Stomach (tissue), 9 donors: Measurements from ENCODE around the gene ZFYVE21. TPM values are rescaled to one million over a fixed set of nuclear protein-coding genes. Genes with fewer than 3 reads are reported as not detected.

Experiments used
- DNase-seq, 2 donors: peaks; one replicate each; pipeline versions ENCODE4 v3.0.0 to v3.0.0-alpha.2; 2013 to 2019
- H3K27ac ChIP-seq, 5 donors: fragments of 200-600 bp in 4 of 5; sonication (generic) in 4 of 5; one replicate each; pipeline ENCODE4 v1.5.1; 2013 to 2019; ENCODE audit warnings: mild to moderate bottlenecking in 1 of 5, moderate library complexity in 1 of 5
- H3K27me3 ChIP-seq, 3 donors: fragments of 200-600 bp; sonication (generic); one replicate each; pipeline ENCODE4 v1.5.1; 2017 to 2019; ENCODE audit warnings: mixed run types in 1 of 3
- H3K36me3 ChIP-seq, 4 donors: fragments of 200-600 bp; sonication (generic); 1 replicate in 3 of 4; 2 replicates in 1 of 4; pipeline ENCODE4 v1.5.1; 2016 to 2019
- H3K4me1 ChIP-seq, 4 donors: fragments of 200-600 bp; sonication (generic); one replicate each; pipeline ENCODE4 v1.5.1; 2016 to 2019
- H3K4me3 ChIP-seq, 4 donors: fragments of 200-600 bp; sonication (generic) in 3 of 4; one replicate each; pipeline ENCODE4 v1.5.1; 2016 to 2019; ENCODE audit warnings: mild to moderate bottlenecking in 1 of 4
- H3K9me3 ChIP-seq, 4 donors: fragments of 200-600 bp; sonication (generic); one replicate each; pipeline ENCODE4 v1.5.1; 2016 to 2019
- EP300 ChIP-seq: sonication (generic); formaldehyde crosslinking; IDR thresholded peaks from one replicate; pipeline ENCODE4 v1.6.1; 2017; ENCODE audit warnings: antibody characterized with exemption
- POLR2A ChIP-seq, 4 donors: fragments of 450-650 bp; IDR thresholded peaks; one replicate each; pipeline ENCODE4 v1.6.1; 2016; ENCODE audit warnings: antibody characterized with exemption in 4 of 4, control low read depth in 2 of 4, mild to moderate bottlenecking in 1 of 4, moderate library complexity in 1 of 4
- POLR2AphosphoS5 ChIP-seq, 3 donors: sonication (generic); formaldehyde crosslinking; IDR thresholded peaks; one replicate each; pipeline ENCODE4 v1.6.1; 2016; ENCODE audit warnings: antibody characterized with exemption in 3 of 3
- WGBS, 5 donors: extraction: QIAGEN DNeasy Blood & Tissue Kit in 3 of 5; methylation state at CpG; one replicate each; pipeline versions ENCODE4 v1.1.5 to v1.1.7; 2013 to 2018; 5-methylcytosine and 5-hydroxymethylcytosine counted together
- intact Hi-C: fragments of 100-400 bp; cut with DNase I; formaldehyde crosslinking; loops from one replicate; pipeline ENCODE4 v1.15.1; 2023; ENCODE audit warnings: low total_unique reads
- polyA plus RNA-seq, 3 donors: library from polyadenylated mRNA; stranded (reverse); fragments of 200-250 nt; gene quantifications; one replicate each; pipeline ENCODE4 v1.2.3, GENCODE V29; 2013
- total RNA-seq, 5 donors: library from RNA; depleted of rRNA; stranded (reverse); fragments of >200 nt; gene quantifications; one replicate each; pipeline versions ENCODE4 v1.1.0 to v1.2.3, GENCODE V29; 2014 to 2016
- TF ChIP-seq, protein P1 (sequence below), 7 experiments: fragments of 450-650 bp in 4 of 7; fragments of 200-600 bp in 3 of 7; sonication (generic) in 3 of 7; IDR thresholded peaks; one replicate each; pipeline ENCODE4 v1.5.1; 2016 to 2019; ENCODE audit warnings: antibody characterized with exemption in 7 of 7, control low read depth in 2 of 7, mild to moderate bottlenecking in 1 of 7
- donor health status: healthy with polysubstance abuse.
- donor health status: Bipolar disorder and iron deficiency.
- donor health status: healthy.

ZFYVE21 gene
- total and polyA plus RNA-seq, 8 donors, result 28.0 to 150 (median 72.9) TPM

GRCh38 chr14:103746701-103747100 lies 31.1 kb downstream of the ZFYVE21 start:
- DNase-seq, result no peak
- intact Hi-C loops, result no loop called here
- Histone ChIP-seq H3K27ac (no peak overlapping the region), H3K4me1 (no peaks in the 10 kb centered on the region), H3K9me3 (no peaks in the 10 kb centered on the region), H3K27me3 (no peaks in the 10 kb centered on the region), H3K4me3 (no peak overlapping the region), H3K36me3 (peaks cover 21 to 99% (median 95%) of the 10 kb centered on the region in 4 donors)
- WGBS, 5 donors, result 88 to 100% (median 90%) methylated on average over 5 to 10 of the region's 10 CpGs
- TF ChIP-seq, protein P1, sequence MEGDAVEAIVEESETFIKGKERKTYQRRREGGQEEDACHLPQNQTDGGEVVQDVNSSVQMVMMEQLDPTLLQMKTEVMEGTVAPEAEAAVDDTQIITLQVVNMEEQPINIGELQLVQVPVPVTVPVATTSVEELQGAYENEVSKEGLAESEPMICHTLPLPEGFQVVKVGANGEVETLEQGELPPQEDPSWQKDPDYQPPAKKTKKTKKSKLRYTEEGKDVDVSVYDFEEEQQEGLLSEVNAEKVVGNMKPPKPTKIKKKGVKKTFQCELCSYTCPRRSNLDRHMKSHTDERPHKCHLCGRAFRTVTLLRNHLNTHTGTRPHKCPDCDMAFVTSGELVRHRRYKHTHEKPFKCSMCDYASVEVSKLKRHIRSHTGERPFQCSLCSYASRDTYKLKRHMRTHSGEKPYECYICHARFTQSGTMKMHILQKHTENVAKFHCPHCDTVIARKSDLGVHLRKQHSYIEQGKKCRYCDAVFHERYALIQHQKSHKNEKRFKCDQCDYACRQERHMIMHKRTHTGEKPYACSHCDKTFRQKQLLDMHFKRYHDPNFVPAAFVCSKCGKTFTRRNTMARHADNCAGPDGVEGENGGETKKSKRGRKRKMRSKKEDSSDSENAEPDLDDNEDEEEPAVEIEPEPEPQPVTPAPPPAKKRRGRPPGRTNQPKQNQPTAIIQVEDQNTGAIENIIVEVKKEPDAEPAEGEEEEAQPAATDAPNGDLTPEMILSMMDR (IDR thresholded peaks at IDR 0.05), result no peak
- no peak for TF ChIP-seq EP300
- TF ChIP-seq POLR2A (IDR thresholded peaks at IDR 0.05), result no peak
- TF ChIP-seq POLR2AphosphoS5 (IDR thresholded peaks at IDR 0.05), result no peak

DNA sequence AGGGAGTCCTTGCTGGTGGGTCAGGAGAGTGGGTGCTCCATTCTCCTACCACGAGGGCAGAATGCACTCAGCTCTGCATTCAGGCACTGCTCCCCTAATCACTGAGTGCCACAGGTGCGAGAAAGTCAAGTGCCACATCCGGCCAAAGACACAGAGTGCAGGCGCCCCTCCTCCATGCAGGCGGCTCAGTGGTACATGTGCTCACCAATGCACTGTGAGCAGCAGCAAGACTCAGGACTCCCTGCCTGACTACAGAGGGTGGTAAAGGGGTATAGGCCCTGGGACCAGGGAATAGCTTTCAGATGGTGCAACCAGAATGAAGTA lies 32.9 kb downstream of the ZFYVE21 start:
- H3K9me3 ChIP-seq, result no peaks in the 10 kb centered on the region
- DNase-seq, result peak; percentile 26 to 33
- H3K27me3 ChIP-seq, result no peaks in the 10 kb centered on the region
- 64 to 82% (median 75%) methylated on average over 5 of the region's 5 CpGs for WGBS, 5 donors
- no peak overlapping the region for H3K4me3 ChIP-seq
- peaks cover 0 to 5% (median 4%) of the 10 kb centered on the region in 4 donors for H3K4me1 ChIP-seq
- intact Hi-C loops, result no loop called here
- no peak overlapping the region for H3K27ac ChIP-seq
- peaks cover 25 to 98% (median 92%) of the 10 kb centered on the region in 4 donors for H3K36me3 ChIP-seq
- TF ChIP-seq, protein P1 (IDR thresholded peaks at IDR 0.05), result no peak
- TF ChIP-seq EP300 (no peak), POLR2AphosphoS5 (IDR thresholded peaks at IDR 0.05) (no peak), POLR2A (IDR thresholded peaks at IDR 0.05) (no peak)

GRCh38 chr14:103749452-103749851 lies 33.8 kb downstream of the ZFYVE21 start:
- Histone ChIP-seq H3K4me3 (no peak overlapping the region), H3K27me3 (no peaks in the 10 kb centered on the region), H3K36me3 (peaks cover 22 to 94% (median 88%) of the 10 kb centered on the region in 4 donors), H3K27ac (no peak overlapping the region), H3K4me1 (peaks cover 0 to 11% (median 9%) of the 10 kb centered on the region in 4 donors), H3K9me3 (no peaks in the 10 kb centered on the region)
- peak in 1 of 2 donors; percentile 8 for DNase-seq
- WGBS, 5 donors, result 86 to 96% (median 91%) methylated on average over 5 of the region's 5 CpGs
- TF ChIP-seq, protein P1 (IDR thresholded peaks at IDR 0.05), result no peak
- TF ChIP-seq POLR2AphosphoS5 (IDR thresholded peaks at IDR 0.05), result no peak
- TF ChIP-seq POLR2A (IDR thresholded peaks at IDR 0.05), result no peak
- TF ChIP-seq EP300, result no peak
- intact Hi-C loops, result no loop called here

GRCh38 chr14:103749860-103750259 lies 34.2 kb downstream of the ZFYVE21 start:
- peaks cover 21 to 90% (median 84%) of the 10 kb centered on the region in 4 donors for H3K36me3 ChIP-seq
- no peaks in the 10 kb centered on the region for H3K27me3 ChIP-seq
- H3K27ac ChIP-seq, result no peak overlapping the region
- no peak overlapping the region for H3K4me3 ChIP-seq
- intact Hi-C loops, result no loop called here
- peaks cover 0 to 11% (median 9%) of the 10 kb centered on the region in 4 donors for H3K4me1 ChIP-seq
- H3K9me3 ChIP-seq, result no peaks in the 10 kb centered on the region
- TF ChIP-seq POLR2AphosphoS5 (IDR thresholded peaks at IDR 0.05), result no peak
- no peak for DNase-seq
- 78 to 84% (median 83%) methylated on average over 5 of the region's 5 CpGs for WGBS, 5 donors

GRCh38 chr14:103753774-103754173 lies 38.2 kb downstream of the ZFYVE21 start:
- H3K4me3 ChIP-seq, result no peak overlapping the region
- peaks cover 0 to 11% (median 9%) of the 10 kb centered on the region in 4 donors for H3K4me1 ChIP-seq
- no peaks in the 10 kb centered on the region for H3K27me3 ChIP-seq
- WGBS, 5 donors, result 74 to 81% (median 79%) methylated on average over 9 of the region's 9 CpGs
- no peak for DNase-seq
- no peak for TF ChIP-seq POLR2AphosphoS5 (IDR thresholded peaks at IDR 0.05)
- TF ChIP-seq EP300, result no peak
- TF ChIP-seq, protein P1 (IDR thresholded peaks at IDR 0.05), result no peak
- no peak overlapping the region for H3K27ac ChIP-seq
- intact Hi-C loops, result no loop called here
- peaks cover 12 to 57% (median 51%) of the 10 kb centered on the region in 4 donors for H3K36me3 ChIP-seq
- no peaks in the 10 kb centered on the region for H3K9me3 ChIP-seq
